Right lobe of liver (tissue), 4 donors: ENCODE measurements around the gene TMEM191B.
"Not testable (repeated sequence)": the region's sequence is repeated elsewhere in the genome, so short reads cannot be mapped to it uniquely, and the experiment has no call there.

ENCODE experiments used
- POLR2A ChIP-seq: fragments of 450-650 bp; IDR thresholded peaks from one replicate; pipeline ENCODE4 v1.6.1; 2017; ENCODE audit warnings: antibody characterized with exemption, mild to moderate bottlenecking
- TF ChIP-seq, protein P1 (sequence below), 4 donors: fragments of 200-600 bp in 3 of 4; fragments of 450-650 bp in 1 of 4; IDR thresholded peaks; one replicate each; pipeline versions ENCODE4 v1.5.1 to v1.8.0; 2016 to 2022; ENCODE audit warnings: antibody characterized with exemption in 4 of 4, mild to moderate bottlenecking in 2 of 4
- donor health status: DM: no; HTN: no; CAD: no.
- donor health status: DM: no; HTN: no; CAD: no.
- donor health status: DM: no; HTN: yes; CAD: no.

- TF ChIP-seq, protein P1, sequence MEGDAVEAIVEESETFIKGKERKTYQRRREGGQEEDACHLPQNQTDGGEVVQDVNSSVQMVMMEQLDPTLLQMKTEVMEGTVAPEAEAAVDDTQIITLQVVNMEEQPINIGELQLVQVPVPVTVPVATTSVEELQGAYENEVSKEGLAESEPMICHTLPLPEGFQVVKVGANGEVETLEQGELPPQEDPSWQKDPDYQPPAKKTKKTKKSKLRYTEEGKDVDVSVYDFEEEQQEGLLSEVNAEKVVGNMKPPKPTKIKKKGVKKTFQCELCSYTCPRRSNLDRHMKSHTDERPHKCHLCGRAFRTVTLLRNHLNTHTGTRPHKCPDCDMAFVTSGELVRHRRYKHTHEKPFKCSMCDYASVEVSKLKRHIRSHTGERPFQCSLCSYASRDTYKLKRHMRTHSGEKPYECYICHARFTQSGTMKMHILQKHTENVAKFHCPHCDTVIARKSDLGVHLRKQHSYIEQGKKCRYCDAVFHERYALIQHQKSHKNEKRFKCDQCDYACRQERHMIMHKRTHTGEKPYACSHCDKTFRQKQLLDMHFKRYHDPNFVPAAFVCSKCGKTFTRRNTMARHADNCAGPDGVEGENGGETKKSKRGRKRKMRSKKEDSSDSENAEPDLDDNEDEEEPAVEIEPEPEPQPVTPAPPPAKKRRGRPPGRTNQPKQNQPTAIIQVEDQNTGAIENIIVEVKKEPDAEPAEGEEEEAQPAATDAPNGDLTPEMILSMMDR (IDR thresholded peaks at IDR 0.05), result not testable (repeated sequence)
- not testable (repeated sequence) for TF ChIP-seq POLR2A
Measured at GRCh38 chr22:18575686-18576085, 48.1 kb downstream of the TMEM191B start.
